ENCODE measurements around the gene BNIP1.
"Not testable (repeated sequence)": the region's sequence is repeated elsewhere in the genome, so short reads cannot be mapped to it uniquely, and the experiment has no call there.

The BNIP1 gene

DNA sequence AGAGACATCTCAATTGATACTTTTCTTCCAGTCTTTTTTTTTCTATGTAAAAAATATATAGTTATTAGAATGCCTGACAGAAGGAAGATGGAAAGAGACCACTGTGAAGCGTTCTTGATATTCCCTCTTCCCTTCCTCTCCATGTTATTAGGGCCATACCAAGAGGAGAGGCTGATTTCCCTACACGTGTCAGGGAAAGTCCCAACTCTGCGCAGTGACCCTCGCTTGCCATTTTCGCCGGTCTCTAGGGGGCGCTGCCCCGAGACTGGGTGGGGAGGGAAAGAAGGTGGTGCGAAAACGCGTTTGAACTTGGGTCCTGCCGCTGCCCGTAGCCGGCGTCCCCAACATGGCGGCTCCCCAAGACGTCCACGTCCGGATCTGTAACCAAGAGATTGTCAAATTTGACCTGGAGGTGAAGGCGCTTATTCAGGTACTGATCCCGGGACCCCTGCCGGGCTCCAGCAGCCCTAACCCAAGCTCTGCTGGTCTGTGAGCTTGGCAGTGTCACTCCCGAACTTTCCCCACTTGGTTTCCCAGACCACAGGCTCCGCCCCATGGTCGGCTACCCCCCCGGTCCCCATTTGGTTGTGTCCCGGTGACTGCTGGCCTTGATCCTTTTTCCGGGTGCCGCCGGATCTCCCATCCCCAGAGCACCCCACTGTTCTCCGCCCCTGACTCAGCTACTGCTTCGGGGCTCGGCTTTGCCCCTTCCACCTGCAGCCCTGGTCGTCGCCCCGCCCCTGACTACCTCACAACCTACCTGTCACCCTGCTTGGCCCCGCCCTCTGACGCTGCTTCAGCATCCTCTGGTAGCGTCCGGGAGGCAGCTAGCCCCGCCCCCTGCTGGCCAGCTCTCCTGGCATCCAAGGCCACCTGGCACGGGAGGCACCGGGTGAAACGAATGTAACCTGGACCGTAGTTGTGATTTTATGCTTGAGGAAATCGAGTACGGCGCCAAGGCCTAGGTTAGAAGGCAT, at the start of gene BNIP1:
BNIP1 (plus strand) TSS at position 332 of the 977 bp plus-strand sequence; CDS start at position 347, 15 bp downstream.
- DNase-seq (ENCODE audit: low spot score) = peak; percentile 91

DNA sequence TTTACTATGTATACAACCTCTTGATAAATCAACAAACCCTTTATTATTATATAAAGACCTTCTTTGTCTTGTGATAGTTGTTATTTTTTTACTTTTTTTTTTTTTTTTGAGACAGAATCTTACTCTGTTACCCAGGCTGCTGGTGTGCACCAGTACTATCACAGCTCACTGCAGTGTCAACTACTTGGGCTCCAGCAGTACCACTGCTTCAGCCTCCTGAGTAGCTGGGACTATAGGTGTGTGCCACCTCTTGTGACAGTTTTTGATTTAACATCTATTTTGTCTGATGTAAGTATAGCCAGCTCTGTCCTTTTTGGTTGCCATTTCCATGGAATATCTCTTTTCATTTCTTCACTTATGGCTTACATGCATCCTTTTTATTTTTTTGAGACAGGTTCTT, 45.5 kb upstream of the BNIP1 start:
- DNase-seq (ENCODE audit: low spot score) = no peak

DNA sequence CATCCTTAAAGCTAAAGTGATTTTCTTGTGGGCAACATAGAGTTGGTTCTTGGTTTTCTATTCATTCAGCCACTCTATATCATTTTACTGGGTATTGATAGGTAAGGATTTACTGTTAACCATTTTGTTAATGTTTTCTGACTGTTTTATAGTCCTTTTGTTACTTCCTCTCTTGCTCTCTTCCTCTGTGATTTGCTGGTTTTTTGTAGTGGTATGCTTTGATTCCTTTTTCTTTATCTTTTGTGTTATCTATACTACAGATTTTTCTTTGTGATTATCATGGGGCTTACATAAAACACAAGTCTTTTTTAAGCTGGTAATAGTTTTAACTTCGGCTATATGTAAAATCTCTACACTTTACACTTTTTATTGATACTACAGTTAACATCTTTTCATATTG, 44.9 kb upstream of the BNIP1 start:
- no peak for DNase-seq (ENCODE audit: low spot score)

DNA sequence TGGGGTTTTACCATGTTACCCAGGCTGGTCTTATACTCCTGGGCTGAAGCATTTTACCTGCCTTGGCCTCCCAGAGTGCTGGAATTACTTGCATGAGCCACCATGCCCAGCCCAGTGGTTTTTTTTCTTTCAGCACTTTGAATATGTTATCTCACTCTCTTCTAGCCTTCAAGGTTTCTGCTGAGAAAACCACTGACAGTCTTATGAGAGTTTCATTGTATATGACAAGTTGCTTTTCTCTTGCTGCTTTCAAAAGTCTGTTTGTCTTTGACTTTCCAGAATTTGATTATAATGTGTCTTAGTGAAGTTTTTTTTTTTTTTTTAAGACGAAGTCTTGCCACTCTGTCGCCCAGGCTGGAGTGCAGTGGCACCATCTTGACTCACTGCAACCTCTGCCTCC, 43.1 kb upstream of the BNIP1 start:
- no peak for DNase-seq (ENCODE audit: low spot score)

DNA sequence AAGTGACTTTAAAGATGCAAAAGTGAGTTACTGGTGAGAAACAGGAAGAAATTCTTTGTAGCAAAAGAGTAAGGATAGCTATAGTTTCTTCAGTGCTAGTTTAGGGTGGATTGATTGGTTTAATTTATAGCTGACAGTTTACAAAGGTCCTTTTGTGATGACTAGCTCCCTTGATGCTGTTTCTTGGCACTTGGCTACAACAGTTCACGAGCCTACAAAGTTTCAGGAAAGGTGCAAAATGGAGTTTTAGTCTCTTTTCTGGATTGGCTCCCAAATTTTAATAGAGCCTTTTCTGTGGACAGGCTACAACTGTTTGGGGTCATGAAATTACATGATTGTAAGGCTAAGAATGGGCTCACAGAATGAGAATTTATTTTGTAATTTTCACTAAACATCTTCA, 40.9 kb upstream of the BNIP1 start:
- DNase-seq (ENCODE audit: low spot score) = no peak

GRCh38 chr5:173108914-173109313, 35.4 kb upstream of the BNIP1 start:
- no peak for DNase-seq (ENCODE audit: low spot score)

DNA sequence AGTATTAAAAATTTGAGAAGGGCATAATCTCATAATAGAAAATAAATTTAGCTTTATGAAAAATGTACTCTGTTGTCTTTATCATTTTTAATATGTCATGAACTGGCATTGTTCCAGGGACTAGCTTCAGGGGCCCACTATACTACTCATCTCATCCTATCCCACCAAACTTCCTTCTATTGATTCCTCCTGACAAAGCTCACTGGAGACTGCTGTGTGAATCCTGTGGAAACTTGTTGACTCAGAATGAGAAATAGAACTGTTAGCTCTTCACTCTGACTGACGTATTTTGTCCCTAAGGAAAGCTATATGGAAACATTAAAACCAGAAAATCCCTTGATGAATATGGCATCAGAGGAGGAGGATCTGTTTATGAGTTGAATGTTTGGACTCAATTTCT, 29.8 kb upstream of the BNIP1 start:
- DNase-seq (ENCODE audit: low spot score) = no peak

- no peak for DNase-seq (ENCODE audit: low spot score)
These were observed 24.6 kb upstream of the BNIP1 start for GRCh38 chr5:173119719-173120118.

GRCh38 chr5:173123416-173123815, 20.9 kb upstream of the BNIP1 start:
- peak; percentile 44 for DNase-seq (ENCODE audit: low spot score)

DNA sequence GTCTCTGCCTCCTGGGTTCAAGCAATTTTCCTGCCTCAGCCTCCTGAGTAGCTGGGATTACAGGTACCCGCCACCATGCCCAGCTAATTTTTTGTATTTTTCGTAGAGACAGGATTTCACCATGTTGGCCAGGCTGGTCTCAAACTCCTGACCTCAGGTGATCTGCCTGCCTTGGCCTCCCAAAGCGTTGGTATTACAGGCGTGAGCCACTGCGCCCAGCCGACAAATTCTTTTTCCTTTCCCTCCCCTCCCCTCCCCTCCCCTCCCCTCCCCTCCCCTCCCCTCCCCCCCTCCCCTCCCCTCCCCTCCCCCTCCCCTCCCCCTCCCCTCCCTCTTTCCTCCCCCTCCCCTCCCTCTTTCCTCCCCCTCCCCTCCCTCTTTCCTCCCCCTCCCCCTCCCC, 12.2 kb upstream of the BNIP1 start:
- not testable (repeated sequence) for DNase-seq (ENCODE audit: low spot score)

- DNase-seq (ENCODE audit: low spot score) = no peak
These were observed 5.6 kb upstream of the BNIP1 start for GRCh38 chr5:173138707-173139106.

DNA sequence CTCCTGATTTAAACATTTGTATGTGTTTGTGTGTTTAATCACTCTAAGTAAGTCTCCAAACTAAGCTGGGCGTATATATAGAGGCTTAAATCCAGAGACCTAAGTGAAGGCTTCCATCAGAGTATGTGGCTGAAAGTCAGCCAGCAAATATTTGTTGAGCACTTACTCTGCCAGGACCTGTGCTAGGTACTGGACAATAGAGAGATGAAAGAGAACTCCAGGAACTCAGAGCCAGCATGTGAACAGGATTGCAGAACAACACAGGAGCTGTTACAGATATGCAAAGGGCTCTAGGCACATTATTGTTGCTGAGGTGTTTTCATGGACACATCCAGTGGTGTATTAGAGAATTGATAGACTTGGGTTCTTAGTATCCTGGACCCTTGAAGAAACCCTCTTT, 4.7 kb upstream of the BNIP1 start:
- no peak for DNase-seq (ENCODE audit: low spot score)

DNA sequence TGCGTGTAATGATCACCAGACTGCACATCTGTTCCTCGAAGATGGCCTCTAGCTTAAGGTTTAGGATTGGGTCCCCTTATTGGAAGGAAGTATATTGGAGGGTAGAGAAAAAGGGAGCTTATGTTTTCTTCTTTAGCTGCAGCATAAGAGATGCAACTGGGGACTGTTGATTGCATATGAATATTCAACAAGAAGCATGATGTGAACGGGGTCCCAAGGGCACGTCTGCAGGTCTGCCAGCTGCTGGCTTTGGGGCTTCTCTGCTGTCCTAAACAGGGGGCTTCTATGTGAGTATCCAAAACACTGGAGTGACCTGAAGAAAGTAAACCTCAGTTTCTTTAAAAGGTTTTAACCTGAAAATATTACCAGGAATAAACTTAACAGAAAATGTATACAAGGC, 3.6 kb upstream of the BNIP1 start:
- DNase-seq (ENCODE audit: low spot score) = no peak

DNA sequence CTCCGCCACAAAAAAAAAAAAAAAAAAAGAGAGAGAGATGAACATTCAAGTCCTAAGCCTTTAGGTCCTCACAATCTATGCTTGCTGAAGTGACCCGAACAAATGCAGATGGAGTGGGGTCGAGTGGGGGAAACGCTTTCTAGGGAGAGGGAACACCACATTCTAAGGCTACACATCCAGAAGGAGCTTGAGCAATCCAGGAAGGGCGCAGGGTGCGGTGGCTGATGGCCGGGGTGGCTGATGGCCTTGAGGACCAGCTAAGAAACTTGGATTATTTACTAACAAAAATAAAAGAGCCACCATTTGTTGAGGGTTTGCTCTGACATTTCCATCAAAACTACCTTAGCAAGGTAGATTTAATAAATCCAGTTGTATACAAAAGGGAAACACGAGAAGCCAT, 764 bp upstream of the BNIP1 start:
- DNase-seq (ENCODE audit: low spot score) = no peak

DNA sequence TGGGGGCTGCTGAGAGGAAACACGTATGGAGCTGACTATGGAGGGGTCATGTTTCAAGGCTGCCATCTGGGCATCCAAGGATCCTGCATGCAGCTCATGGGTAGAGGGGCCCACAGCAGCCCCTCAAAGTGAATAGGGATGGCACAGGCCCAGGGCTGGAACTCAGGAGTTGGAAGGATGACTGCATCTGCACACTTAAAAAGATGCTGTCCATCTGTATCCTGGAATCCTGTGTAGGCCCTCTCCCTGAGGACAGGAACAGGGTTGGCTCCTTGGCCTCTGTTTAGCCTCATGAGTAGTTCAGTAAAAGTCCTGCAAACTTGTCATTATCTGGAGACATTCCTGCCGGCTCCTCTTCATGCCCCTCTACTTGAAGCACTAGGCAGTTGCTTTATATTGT, 4.0 kb downstream of the BNIP1 start:
- no peak for DNase-seq (ENCODE audit: low spot score)

DNA sequence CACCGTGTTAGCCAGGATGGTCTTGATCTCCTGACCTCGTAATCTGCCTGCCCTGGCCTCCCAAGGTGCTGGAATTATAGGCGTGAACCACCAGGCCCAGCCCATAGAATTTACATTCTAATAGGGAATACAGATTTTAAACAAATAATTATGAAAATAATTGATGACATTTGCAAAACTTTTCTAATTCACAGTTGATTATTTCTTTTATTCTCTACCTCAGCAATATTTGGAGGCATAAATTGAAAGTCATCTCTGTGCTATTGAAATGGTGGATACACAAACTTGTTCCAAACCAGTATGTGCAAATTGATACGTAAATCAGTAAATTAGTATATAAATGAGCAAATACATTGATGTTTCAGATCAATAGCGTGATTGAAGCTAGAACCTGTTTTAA, 8.2 kb downstream of the BNIP1 start:
- no peak for DNase-seq (ENCODE audit: low spot score)

GRCh38 chr5:173153842-173154241, 9.5 kb downstream of the BNIP1 start:
- no peak for DNase-seq (ENCODE audit: low spot score)

- DNase-seq (ENCODE audit: low spot score) = not testable (repeated sequence)
These were observed 10.3 kb downstream of the BNIP1 start for GRCh38 chr5:173154619-173155018.

DNA sequence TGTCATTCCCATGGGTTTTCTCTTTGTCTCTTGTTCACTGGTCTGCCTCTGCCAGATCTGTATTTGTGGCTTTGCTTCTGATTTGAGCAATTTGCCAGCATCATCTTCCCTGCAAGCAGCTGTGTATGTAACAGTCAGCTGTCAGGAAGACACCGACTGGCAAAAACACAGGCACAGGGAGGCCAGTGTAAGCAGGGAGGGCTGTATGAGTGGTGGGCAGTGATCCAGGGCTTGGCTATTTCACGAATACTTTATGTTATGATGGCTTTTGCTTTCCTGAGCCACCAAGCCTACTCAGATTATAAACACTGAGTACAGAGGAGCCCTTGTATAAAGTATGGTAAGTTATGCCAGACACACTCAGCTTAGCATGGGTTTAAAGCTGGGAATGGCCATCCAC, 11.6 kb downstream of the BNIP1 start:
- DNase-seq (ENCODE audit: low spot score) = no peak

GRCh38 chr5:173158366-173158765, 14.0 kb downstream of the BNIP1 start:
- no peak for DNase-seq (ENCODE audit: low spot score)

DNA sequence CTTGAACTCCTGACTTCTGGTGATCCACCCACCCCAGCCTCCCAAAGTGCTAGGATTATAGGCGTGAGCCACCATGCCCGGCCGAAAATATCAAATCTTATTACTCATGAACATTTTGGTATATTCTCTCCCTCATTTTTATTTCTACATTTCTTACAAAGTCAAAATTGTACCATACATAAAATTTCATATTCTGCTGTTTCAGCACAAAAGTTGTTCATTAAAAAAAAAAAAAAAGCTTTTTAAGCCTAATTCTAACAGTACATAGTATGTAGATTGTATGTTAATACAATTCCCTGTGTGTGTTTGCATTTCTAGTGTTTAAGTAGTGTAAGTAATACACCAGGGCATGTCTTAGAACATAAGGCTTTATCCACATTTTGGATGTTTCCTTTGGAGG, 14.9 kb downstream of the BNIP1 start:
- DNase-seq (ENCODE audit: low spot score) = no peak

DNA sequence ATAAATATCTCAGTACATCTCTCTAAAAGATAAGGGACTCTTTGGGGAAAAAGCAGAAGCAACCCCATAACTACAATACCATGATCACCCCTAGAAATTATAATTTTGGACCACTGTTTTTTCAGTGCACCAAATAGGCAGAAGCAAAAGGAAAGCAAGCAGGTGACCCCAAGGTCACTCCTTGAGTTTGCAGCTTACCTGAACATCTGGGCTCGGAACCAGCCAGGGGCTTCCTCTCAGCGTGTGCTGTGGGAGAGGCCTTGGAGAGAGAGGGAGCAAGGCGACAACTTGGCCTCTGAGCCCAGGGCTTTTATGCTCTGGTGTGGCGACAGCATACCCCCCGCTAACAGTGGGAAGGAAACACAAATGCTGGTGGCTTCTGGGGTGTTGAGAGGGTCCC, 16.8 kb downstream of the BNIP1 start:
- DNase-seq (ENCODE audit: low spot score) = no peak

DNA sequence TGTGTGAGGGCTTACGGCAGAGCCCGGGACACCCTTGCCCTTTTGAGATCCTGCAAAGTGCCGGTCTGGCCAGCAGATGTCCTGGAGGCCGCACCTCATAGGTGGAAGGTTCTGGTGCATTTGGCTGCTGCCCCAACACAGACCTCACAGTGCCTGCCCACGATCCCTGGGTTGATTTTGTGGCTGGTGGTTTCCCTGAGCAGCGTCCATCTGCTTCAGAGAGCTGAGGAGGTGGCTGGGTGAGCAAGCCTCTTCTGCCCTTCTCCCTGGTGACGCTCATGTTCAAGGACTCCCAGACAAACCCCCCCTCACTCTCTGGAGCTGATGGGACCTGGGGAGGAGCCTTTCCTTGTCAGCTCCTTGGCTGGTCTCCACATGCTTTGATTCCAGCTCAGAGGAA, 18.9 kb downstream of the BNIP1 start:
- DNase-seq (ENCODE audit: low spot score) = no peak

All from HuH-7.5 (cell line).